ENCODE data around the gene UBL7. TPM values are rescaled to one million over a fixed set of nuclear protein-coding genes. Genes with fewer than 3 reads are reported as not detected.

Gene UBL7
- total and polyA plus RNA-seq, 3 donors from 2014 or later, result 61.9 to 104 (median 70.6) TPM

DNA sequence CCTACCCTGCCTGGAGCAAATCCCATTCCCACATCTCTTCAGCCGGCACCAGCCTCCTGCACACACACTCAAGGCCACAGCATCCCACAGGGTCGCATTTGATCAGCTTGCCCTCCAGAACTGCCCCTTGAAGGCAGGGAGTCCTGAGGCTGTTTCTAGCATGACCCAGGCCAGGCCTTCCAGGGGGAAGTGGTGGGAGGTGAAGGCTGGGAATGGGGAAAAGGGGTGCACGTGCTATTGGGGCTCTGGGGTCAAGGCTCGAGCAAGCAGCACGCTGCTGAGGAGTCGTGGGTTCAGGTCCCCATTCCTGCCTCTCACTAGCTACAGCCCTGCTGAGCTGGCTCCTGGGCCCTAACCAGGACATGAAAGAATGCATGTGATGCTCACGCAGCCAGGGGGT lies 52.1 kb downstream of the UBL7 start:
- no peak for DNase-seq
- H3K36me3 ChIP-seq (ENCODE audit: low read depth, missing control alignments), result no peaks in the 10 kb centered on the region
- peaks cover 74% of the 10 kb centered on the region for H3K4me1 ChIP-seq
- H3K27ac ChIP-seq, result no peak overlapping the region
- H3K27me3 ChIP-seq, result no peaks in the 10 kb centered on the region
- intact Hi-C loops (cut with DNase I; ENCODE audit: low total_unique reads), result no loop called here
- 48 to 74% methylated on average over 7 of the region's 7 CpGs for WGBS, 2 donors
- no peak overlapping the region for H3K4me3 ChIP-seq
- TF ChIP-seq POLR2A (IDR thresholded peaks at IDR 0.05), result no peak
- TF ChIP-seq, protein P1, sequence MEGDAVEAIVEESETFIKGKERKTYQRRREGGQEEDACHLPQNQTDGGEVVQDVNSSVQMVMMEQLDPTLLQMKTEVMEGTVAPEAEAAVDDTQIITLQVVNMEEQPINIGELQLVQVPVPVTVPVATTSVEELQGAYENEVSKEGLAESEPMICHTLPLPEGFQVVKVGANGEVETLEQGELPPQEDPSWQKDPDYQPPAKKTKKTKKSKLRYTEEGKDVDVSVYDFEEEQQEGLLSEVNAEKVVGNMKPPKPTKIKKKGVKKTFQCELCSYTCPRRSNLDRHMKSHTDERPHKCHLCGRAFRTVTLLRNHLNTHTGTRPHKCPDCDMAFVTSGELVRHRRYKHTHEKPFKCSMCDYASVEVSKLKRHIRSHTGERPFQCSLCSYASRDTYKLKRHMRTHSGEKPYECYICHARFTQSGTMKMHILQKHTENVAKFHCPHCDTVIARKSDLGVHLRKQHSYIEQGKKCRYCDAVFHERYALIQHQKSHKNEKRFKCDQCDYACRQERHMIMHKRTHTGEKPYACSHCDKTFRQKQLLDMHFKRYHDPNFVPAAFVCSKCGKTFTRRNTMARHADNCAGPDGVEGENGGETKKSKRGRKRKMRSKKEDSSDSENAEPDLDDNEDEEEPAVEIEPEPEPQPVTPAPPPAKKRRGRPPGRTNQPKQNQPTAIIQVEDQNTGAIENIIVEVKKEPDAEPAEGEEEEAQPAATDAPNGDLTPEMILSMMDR (IDR thresholded peaks at IDR 0.05), result no peak
- no peaks in the 10 kb centered on the region for H3K9me3 ChIP-seq

DNA sequence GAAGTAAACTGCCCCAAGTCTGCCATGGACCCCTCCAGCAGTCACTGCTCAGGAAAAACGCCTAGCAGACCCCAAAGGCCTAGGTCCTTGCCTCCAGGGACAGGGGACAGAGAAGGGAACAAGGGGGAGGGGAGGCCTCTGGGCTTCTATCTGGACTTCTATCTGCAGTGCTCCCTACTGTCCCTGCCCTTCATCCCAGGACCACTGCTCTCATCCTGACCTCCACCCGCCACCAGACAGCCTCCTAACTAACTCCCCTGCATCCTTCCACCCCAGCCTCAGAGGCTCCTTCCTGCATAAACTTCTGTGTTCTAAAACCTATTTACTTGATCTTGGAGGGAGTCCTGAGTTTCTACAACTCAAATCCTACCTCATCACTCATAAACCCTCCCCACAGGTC lies 52.6 kb downstream of the UBL7 start:
- Histone ChIP-seq H3K9me3 (no peaks in the 10 kb centered on the region), H3K27me3 (no peaks in the 10 kb centered on the region), H3K4me1 (peaks cover 74% of the 10 kb centered on the region), H3K36me3 (ENCODE audit: low read depth, missing control alignments) (no peaks in the 10 kb centered on the region), H3K27ac (peak overlapping the region in 1 of 2 donors; percentile 68), H3K4me3 (no peak overlapping the region)
- no peak for TF ChIP-seq POLR2A (IDR thresholded peaks at IDR 0.05)
- TF ChIP-seq, protein P1 (IDR thresholded peaks at IDR 0.05), result no peak
- WGBS, 2 donors, result 60 to 78% methylated on average over 2 of the region's 2 CpGs
- DNase-seq, result no peak
- intact Hi-C loops (cut with DNase I; ENCODE audit: low total_unique reads), result no loop called here

DNA sequence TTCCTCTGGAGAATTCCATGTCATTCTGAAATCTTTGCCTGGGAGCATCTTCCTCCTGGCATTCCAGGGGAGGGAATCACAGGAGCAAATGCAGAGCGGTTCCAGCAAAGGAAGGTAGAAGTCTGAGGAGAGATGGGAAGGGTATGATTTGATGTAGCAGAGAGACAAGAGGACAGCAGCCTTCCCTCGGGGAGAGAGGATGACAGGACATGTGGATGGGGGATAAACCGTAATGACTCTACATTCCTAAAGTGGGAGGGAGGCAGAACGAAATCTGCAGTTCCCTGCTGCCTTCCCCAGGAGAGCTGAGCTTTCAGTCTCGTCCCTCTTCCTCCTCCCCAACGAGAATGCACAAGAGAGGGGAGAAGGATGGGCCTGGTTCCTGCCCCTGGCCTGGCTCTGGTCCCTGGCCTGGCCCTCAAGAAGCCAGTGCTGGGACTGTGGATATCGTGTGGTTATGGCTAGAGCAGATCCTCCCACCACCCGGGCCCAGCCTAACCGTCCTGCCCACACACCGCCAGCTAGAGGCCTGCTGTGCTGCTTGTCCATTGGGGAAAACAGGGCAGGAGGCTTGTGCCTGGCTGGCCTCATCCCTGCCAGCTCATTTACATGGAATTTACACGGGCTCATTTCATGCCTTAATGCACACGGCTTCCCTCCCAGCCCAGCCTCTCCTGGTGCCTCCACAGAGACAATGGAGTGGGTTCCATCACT lies 53.8 kb downstream of the UBL7 start:
- H3K4me1 ChIP-seq, result peaks cover 64% of the 10 kb centered on the region
- no peaks in the 10 kb centered on the region for H3K9me3 ChIP-seq
- peak overlapping the region; percentile 26 to 68 for H3K27ac ChIP-seq
- no peaks in the 10 kb centered on the region for H3K36me3 ChIP-seq (ENCODE audit: low read depth, missing control alignments)
- intact Hi-C loops (cut with DNase I; ENCODE audit: low total_unique reads), result no loop called here
- no peak overlapping the region for H3K4me3 ChIP-seq
- no peaks in the 10 kb centered on the region for H3K27me3 ChIP-seq
- WGBS, 2 donors, result 37 to 42% methylated on average over 10 to 12 of the region's 12 CpGs
- peak; percentile 88 for DNase-seq
- TF ChIP-seq, protein P1 (IDR thresholded peaks at IDR 0.05), result no peak
- TF ChIP-seq POLR2A (IDR thresholded peaks at IDR 0.05), result no peak

DNA sequence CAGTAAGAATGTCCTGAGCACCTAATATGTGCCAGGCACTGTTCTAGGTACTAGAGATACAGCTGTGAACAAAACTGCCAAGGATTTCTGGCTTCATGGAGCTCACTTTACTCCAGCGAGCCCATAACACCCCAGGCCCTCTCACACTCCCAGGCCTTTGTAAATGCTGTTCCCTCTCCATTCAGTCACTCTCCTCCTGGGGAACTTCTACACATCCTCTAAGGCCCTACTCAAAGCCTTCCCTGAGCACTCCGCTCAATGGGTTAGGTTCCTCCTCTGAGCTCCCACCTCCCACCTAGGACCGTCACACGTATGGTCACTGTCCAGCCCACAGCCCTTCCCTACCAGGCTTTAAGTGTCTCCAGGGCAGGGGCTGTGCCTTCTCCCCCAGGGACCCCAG lies 54.4 kb downstream of the UBL7 start:
- Histone ChIP-seq H3K4me3 (no peak overlapping the region), H3K27ac (peak overlapping the region; percentile 26 to 68), H3K36me3 (ENCODE audit: low read depth, missing control alignments) (no peaks in the 10 kb centered on the region), H3K9me3 (no peaks in the 10 kb centered on the region), H3K27me3 (no peaks in the 10 kb centered on the region), H3K4me1 (peaks cover 58% of the 10 kb centered on the region)
- intact Hi-C loops (cut with DNase I; ENCODE audit: low total_unique reads), result no loop called here
- no peak for DNase-seq
- TF ChIP-seq, protein P1 (IDR thresholded peaks at IDR 0.05), result no peak
- no peak for TF ChIP-seq POLR2A (IDR thresholded peaks at IDR 0.05)
- 73 to 78% methylated on average over 4 of the region's 4 CpGs for WGBS, 2 donors

DNA sequence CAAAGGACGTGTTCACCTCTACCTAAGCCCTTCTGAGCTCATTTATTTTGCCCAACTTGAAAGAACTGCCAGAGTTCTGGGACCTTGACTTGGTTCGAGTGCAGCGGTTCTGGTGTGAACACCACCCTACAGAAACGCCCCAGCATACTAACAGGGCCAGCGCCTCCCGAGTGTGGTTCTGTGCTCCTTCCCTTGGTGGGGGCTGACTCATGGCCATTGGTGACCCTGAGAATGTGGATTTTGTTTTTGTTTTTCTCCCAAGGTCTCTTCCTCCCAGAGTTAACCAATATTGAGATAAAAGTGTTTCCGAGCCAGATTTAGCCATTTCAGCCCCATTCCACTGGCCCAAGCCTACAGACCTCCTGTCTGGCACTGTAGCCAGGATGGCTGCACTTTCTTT lies 55.1 kb downstream of the UBL7 start:
- Histone ChIP-seq H3K27ac (peak overlapping the region; percentile 16 to 68), H3K36me3 (ENCODE audit: low read depth, missing control alignments) (no peaks in the 10 kb centered on the region), H3K4me3 (no peak overlapping the region), H3K4me1 (peaks cover 58% of the 10 kb centered on the region), H3K9me3 (no peaks in the 10 kb centered on the region), H3K27me3 (no peaks in the 10 kb centered on the region)
- intact Hi-C loops (cut with DNase I; ENCODE audit: low total_unique reads), result no loop called here
- 28 to 46% methylated on average over 7 of the region's 7 CpGs for WGBS, 2 donors
- no peak for TF ChIP-seq POLR2A (IDR thresholded peaks at IDR 0.05)
- TF ChIP-seq, protein P1 (IDR thresholded peaks at IDR 0.05), result no peak
- peak; percentile 44 for DNase-seq

Data from testis (tissue), 3 donors.